Uterus (tissue), 2 donors: Measurements from ENCODE around the gene PLD1.

Source experiments
- POLR2A ChIP-seq, 2 donors: fragments of 450-650 bp; IDR thresholded peaks; one replicate each; pipeline ENCODE4 v1.6.1; 2016; ENCODE audit warnings: antibody characterized with exemption in 2 of 2, mild to moderate bottlenecking in 1 of 2, moderate library complexity in 1 of 2
- TF ChIP-seq, protein P1 (sequence below), 4 experiments: fragments of 200-600 bp in 2 of 4; fragments of 450-650 bp in 2 of 4; sonication (generic) in 2 of 4; IDR thresholded peaks; one replicate each; pipeline ENCODE4 v1.5.1; 2016 to 2019; ENCODE audit warnings: antibody characterized with exemption in 4 of 4, mild to moderate bottlenecking in 2 of 4, moderate library complexity in 1 of 4

- TF ChIP-seq, protein P1, sequence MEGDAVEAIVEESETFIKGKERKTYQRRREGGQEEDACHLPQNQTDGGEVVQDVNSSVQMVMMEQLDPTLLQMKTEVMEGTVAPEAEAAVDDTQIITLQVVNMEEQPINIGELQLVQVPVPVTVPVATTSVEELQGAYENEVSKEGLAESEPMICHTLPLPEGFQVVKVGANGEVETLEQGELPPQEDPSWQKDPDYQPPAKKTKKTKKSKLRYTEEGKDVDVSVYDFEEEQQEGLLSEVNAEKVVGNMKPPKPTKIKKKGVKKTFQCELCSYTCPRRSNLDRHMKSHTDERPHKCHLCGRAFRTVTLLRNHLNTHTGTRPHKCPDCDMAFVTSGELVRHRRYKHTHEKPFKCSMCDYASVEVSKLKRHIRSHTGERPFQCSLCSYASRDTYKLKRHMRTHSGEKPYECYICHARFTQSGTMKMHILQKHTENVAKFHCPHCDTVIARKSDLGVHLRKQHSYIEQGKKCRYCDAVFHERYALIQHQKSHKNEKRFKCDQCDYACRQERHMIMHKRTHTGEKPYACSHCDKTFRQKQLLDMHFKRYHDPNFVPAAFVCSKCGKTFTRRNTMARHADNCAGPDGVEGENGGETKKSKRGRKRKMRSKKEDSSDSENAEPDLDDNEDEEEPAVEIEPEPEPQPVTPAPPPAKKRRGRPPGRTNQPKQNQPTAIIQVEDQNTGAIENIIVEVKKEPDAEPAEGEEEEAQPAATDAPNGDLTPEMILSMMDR (IDR thresholded peaks at IDR 0.05): no peak
- no peak for TF ChIP-seq POLR2A (IDR thresholded peaks at IDR 0.05)
These were observed 1.1 kb upstream of the PLD1 start for GRCh38 chr3:171811295-171811912.
